NCI-H187 (cell line): ENCODE measurements around the gene ITIH4.

Source experiments
- DNase-seq, 2 experiments: peaks; one replicate each; lab custom pipeline; 2025; lab: John Stamatoyannopoulos, UW

ITIH4 gene

DNA sequence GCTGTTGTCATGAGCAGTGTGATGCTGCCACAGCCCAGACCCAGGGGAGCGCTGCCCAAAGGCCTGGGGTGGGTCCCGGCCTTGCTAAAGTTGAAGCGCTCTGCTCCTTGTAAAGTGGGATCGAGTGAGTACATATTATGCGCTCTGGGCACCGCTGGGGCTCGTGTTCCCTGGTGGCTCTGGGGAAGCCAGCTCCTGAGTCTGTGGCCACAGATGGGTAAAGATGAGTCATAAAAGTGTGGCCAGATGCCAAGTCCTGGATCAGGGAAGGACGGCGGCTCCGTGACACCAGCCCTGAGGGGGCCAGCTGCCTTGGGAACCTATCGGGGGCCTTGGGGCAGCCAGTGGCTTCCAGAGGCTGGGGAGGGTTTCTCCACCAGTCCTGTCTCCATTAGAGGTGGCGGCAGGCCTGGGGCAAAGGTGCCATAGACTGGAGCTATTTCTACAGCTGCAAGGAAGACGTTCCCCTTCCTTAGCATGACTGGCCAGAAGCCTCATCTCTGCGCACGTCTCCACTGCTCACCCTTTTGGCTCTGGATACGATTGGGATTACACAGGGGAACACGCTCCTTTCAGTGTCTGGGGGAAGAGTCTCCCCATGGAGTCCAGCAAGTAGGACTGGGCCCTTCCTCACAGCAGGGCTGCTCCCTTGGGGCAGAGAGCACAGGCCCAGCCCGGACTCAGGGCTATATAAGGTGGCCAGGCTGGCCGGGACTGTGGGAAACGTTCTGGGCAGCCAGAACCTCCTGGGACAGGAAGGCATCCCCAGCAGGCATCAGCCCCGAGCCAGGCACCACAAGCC is 1.2 kb upstream of the ITIH4 start:
- DNase-seq: no peak

DNA sequence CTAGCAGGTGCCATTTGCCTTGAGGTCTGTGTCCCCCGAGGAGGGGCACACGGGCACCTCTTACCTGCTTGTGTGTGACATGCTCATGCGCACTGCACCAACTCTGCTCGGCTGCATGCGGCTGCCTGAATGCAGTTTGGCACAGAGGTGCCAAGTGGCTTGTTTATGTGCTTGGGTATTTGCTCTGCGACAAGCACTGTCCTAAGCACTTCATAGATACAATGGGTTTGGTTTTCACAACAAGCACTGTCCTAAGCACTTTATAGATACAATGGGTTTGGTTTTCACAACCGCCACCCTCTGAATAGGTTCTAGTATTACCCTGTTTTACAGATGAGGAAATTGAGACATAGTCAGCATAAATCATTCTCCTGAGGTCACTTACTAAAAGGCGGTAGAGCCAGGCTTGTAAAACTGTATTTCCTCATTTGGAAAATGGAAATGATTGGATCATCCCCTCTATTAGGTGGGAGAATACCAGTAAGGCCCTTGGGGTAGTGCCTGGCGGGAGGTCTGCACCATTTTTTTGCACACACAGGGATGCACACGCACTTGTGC is 487 bp downstream of the ITIH4 start:
- no peak for DNase-seq

DNA sequence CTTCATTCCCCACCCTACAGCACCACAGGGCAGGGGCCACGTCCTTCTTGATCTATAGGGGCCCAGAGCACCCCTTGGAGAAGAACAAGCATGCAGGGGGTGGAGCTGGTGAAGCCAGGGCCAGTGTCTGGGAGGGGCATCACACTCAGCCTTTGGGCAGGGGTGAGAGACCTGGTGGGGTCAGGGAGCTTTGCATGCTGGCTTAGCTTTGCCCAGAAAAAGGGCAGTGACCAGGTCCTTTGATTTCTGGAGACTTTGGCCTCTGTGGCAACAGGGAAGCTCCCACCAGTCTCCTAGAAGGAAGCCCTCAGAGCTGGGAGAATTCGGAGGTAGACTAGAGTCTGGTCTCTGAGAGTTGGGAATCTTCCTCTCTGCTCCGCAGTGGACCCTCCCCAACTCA is 990 bp downstream of the ITIH4 start:
- DNase-seq: no peak

DNA sequence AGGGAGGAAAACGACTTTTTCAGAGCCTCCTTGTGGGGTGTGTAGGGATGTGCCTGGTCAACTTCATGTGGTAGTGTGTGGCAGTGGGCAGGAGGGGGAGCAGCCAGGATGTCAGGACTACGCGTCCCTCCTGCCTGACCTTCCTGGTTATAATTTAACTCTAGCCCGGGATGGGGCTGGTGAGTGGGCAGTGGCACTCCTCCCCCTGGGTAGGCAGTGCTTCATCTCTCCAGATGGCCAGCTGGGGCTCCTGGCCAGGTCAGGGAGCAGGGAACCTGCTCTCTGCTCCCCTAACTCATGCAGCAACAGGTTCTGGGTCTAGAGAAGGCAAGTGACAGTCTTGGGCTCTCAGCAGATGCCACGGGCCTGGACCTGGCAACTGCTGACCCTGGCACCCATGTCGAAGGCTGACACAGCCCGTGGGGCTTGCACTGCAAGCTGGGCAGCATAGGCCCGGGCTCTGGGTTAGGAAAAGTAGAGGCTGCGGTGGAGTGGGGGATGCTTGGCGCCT is 2.6 kb downstream of the ITIH4 start:
- no peak for DNase-seq

DNA sequence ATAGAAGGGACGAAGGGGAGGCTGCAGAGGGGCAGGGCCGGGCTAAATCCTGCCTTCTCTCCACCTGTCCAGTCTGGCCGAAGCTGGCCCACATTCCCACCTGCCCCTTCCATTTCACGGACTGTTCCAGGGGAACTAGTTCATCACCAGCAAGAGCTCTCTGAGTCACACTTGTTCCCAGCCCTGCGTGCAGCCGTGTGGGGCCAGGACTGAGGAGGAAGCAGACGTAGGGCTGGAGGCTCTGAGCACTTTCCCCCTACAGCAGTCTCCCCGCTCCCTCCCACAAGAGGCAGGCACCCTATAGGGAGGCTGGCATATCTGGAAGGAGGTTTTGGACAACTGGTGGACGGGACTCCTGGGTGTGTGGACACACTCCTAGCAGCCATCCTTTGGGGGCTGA is 3.0 kb downstream of the ITIH4 start:
- no peak for DNase-seq

DNA sequence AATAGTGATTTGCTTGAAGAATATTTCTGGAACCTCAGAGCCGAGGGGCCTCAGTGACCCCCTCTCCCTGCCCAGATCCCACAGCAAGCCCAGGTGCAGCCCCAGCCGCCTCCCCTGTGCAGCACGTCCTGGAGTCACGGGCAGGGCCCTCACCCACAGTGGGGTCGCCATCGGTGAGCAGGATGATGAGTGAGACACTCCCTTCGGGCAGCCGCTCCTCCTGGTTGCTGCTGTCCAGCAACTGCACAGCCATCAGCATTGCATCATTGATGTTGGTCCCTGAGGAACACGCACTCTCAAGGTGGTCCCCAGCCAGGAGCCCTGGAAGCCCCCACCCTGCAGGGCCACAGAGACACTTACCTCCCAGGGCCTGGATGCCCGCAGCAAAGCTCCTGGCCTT is 6.4 kb downstream of the ITIH4 start:
- no peak for DNase-seq

DNA sequence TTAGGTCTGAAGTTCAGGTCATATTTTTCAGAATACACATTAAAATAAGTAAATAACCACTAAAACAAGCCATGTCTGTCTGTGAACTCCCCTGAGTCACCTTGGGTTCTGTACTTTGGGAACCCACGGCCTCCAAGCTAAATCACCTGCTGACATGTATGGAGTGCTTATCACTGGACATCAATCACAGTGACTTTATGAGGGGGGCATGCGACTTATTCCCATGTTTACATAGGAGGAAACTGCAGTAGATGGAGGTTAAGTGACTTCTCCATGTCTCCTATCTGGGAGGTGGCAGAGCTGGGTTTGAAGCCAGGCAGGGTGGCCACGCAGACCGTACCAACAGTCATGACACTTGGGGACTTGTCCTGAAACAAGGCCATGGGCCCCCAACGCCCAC is 8.1 kb downstream of the ITIH4 start:
- no peak for DNase-seq

DNA sequence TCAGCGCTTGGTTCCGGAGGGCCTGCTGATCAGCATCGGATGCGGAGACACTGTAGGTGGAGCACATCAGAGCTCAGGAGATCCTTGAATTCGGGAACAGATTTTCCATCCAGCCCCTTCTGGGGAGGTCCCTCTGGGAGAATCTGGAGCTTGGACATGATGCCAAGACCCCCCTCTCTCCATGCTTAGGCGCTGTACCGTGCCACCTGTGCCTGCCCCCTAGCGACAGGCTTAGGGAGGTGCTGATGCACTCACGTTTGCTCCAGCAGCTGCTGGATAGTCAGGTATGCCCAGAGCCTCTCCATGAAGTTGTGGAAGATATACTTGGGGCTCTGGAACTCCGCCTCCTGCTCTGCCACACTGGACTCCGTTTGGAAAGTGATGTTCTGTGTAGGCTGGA is 9.7 kb downstream of the ITIH4 start:
- no peak for DNase-seq

DNA sequence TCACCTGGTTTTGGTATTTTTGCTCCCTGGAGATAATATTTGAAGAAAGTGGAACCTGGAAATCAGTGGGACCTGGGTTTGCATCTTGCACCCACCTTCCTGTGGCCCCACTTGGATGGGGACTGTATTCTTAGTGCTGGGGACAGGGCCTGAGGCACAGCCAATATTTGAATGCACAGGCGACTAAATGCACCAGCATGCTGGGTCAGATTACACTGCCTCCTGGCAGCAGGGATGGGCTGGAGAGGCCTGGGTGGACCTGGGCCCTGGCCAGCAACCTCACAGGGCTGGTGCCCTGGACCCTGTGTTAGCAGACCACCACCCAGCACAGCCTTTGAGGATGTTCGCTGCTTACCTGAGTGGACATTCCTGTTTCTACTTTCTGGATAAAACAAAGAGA is 10.5 kb downstream of the ITIH4 start:
- no peak for DNase-seq

DNA sequence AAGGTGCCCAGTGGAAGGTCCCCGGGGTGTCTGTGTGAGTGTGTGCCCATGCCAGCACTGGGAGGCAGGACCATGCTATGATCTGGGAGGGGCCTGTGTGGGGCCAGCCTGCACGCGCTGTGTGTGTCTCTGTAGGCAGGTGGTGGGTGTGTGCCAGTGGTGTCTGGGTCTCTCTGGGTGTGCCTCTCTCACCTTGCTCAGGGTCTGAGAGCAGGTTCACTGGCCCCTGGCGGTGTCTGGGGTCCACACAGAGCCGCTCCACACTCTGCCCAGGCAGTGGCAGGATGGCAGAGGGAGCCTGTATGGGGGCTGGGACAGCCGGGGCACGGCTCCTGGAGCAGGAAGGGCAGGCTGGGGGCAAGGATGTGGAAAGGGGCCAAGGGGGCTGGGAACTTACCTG is 12.6 kb downstream of the ITIH4 start:
- no peak for DNase-seq

DNA sequence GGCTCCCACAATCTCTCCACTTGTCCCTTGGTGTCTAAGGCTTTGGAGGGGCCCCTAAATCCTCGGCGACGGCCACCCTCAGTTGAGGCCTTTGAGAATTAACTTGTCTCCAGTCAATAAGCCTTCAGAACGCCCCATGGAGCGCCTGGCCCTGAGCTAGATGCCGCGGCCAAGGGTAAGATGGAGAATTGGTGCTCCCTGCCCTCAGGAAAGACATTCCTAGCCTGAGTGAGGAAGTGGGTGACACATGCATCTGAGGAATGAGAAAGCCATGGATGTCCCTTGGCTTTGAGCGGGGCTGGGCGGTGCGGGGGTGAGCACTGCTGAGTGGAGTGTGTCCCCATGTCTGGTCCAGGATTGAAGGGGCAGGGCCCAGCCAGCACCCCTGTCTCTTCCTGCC is 13.3 kb downstream of the ITIH4 start:
- no peak for DNase-seq

DNA sequence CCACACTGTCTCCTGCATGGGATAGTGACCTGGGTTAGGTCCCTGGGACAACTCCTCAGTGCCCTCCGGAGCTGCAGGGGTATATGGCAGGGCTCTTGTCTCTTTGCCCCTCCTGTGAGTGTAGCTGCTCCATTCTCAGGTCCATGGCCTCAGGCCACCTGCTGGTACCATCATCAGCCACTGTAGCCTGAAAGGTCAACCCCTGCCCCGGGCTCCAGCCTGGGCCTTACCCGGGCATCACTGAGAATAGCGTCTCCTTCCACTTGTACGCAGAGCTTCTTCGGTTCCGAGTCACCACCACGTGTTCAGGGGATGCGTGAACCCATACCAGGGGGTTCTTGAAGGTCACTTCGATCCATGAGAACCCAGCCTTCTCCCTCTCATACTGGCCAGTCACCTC is 13.8 kb downstream of the ITIH4 start:
- DNase-seq: no peak

DNA sequence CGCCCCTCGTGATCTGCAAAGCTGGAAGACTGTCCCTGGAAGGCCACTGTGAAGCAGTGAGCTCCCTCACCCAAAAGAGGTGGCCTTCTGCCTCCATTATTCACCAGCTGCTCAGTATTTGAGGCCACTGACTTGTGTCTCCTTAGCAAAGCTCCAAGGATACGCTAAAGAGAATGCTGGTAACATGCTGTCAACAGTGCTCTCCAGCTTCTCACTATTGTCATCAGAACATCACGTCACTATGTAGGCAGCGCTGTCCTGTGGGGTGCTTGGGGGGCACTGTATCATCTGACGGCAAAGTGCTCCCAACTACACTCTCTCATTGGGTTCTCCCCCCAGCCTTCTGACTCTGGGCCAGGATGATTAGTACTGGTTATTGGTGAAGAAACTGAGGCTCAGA is 14.3 kb downstream of the ITIH4 start:
- DNase-seq: no peak

DNA sequence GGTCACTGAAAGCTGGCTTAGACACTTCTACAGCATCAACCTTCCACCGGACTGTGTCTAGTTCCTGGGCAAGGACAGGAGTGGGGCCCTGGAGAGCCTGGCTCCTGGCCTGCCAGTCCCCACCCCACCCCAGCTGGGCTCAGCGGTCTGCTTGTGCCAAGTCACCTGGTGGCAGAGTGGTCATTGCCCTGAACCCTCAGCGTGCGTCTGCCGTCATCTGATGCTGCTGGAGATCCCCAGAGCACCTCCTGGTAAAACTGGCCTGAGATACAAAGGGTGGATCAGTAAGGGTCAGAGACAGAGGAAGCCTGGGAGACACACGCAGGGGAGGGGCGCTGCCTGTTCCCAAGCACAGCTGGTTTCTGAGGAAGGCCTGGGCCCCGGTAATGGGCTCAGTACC is 16.7 kb downstream of the ITIH4 start:
- DNase-seq: no peak

DNA sequence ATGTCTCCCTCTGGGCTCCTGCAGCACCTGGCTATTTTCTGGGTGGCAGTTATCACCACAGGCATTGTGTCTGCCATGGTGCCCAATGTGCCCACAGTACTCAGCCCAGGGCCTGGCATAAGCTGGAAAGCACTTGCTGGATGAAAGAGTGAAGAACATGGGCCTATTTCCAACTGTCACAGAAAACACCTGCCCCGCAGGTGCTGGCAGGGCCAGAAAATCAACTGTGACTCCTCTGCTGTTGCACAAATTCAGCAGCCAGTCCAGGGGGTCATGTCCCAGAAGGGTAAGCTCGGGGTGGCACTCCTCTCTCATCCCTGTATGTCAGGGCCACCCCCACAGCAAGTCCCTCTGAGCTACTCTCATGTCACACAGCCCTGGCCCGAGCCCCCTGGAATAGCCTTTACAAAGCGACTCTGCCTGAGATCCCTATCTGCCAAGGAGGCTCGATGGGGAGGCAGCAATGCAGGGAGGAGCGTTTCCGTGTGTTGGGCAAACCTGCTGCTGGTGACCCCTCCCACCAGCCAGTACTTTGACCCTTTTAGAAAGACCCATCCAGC is 18.9 kb downstream of the ITIH4 start:
- DNase-seq: no peak

DNA sequence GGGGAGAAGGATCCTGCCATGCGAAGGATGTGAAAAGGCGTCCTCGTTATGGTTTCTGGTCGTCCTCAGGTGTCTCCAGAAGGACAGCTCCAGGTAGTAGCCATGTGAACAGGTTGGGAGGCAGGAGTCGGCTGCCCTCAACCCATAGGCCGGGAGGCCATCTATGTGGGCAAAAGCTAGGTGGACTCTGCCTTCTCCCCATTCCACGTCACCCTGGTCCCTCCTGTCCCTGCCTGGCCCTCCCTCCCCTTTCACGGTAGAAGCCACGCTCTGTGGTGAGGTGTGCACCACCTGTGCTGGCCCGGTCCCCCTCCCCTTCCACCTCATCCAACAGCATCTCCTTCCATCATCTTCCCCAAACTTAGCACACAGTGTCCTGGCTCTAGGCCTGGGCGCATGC is 19.5 kb downstream of the ITIH4 start:
- DNase-seq: no peak

DNA sequence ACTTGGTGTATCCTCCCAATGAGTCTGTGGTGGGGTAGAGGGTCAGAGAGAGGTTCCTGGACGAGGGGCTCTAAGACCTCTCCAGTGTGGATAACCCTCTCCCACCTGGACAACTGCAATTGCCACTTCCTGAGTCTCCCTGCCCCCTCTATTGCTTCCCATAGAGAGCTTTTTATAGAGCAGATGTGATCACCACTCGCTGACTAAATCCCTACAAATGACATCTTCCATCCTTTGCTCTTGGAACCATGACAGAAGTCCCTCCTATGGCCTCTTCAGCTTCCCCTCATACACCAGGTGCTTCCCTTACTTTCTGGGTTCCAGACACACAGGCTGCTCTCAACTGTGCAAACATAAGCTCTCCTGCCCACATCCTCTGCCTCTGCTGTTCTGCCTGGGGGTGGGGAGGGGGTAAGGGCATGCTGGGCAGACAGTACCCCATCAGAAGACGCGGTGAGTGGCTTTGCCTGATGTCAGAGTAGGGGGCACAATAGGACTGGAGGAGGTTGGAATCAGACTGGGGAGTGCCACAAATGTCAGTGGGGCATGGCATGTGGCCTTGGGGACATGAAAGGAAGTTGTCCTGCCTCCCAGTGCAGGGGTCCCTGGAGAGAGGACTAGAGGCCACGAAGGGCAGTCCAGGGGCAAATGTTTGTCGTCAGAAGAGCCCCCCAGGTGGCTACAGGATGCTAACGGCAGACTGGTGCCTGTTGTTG is 20.7 kb downstream of the ITIH4 start:
- no peak for DNase-seq

DNA sequence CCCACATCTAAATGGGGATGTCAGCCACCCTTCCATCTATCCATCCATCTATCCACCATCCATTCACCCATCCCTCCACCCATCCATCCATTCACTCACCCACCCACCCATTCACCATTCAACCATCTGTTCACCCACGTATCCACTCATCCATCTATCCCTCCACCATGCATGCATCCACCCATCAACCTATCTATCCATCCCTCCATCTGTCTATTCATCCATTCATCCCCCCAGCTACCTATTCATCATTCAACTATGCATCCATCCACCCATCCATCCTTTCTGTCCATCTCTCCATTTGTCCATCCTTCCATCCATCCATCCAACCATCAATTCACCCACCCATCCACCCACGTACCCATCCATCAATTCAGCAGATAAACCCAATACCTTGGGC is 21.3 kb downstream of the ITIH4 start:
- DNase-seq: no peak

DNA sequence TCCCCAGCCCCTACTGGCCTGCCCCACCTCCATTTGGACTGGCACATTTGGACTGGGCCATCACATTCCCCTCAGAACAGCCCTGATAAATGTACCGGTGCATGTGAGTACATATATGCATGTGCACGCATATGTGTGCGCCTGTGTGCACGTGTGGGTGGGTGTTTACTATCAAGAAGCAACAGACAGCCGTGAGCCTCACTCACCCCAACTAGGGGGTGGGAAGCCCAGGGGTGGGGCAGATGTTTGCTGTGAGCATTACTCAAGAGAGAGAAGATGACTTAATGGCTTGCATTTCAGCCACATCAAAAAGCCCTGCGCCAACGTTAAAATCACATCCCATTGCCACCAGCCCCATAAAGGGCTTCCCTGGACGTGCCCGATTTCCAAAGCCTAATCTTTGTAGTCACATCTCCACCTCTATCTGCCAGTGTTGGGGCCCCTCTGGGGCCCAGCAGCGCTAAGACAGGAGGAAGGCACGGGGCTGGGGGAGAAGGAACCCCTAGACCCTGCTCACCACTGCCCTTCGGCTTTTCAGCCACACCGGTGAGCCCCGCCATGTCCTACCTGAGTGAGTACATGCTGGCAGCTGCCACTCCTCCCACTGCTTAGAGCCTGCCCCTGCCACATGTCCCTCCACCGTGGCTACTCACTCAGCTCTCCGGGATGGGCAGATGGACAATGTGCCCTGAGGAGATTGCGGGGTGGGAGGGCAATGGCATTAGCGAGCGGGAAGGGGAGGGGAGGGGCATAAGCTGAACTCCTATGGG is 25.0 kb downstream of the ITIH4 start:
- DNase-seq: no peak

DNA sequence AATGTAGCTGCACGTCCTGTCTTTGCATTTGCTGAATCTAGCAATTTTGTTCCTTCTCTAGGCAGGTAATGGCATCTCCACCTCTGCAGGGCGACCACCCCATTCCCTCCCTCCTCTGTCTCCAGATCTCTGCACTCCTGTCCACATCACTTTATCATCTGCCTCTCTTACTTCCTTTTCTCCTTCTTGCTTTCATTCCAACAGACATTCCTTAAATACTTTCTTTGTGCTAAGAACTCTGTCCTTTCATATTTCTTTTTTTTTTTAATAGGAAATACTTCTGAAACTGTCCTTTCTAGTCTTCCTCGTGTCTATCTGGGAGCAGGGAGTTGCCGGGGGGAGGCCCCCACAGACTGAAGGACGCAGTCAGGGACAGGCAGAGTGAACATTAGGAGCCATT is 28.6 kb downstream of the ITIH4 start:
- no peak for DNase-seq

DNA sequence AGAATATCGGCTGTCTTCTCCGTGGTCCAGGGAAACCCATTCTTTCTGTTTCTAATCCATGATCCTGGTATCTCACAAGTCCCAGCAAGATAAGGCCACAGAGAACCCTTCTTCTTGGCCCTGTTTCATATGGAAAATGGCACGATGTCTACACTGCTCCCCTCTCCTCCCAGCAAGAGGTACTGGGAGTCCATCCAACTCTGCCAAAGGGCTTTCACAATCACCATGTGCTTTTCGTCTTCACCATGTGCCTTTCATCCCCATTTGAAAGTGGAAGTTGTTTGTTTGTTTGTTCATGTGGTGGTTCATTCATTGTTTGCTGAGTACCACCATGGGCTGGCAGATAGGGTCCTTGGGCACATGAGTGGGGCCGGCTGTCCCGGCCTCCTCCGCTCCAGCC is 30.4 kb downstream of the ITIH4 start:
- DNase-seq: no peak

DNA sequence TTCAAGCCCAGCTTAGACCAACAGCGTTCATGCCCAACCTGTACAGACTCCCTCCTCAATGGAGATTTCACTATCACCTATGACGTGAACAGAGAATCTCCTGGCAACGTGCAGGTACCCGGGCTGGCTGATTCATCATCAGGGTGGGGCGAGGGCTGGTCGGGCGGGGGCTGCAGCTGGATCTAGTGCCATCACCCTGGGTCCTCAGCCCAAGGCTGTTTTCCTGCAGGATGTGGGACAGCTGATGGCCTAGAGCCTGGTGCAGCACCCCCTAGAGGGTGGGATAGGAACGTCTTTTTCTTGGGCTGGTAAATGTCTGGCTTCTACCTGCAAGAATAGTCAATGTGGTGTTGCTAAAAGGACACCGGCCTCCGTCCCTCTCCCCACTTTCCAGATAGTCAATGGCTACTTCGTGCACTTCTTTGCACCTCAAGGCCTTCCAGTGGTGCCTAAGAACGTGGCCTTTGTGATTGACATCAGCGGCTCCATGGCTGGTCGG is 31.4 kb downstream of the ITIH4 start:
- no peak for DNase-seq
